HG03196 (cell line): Measurements from ENCODE around the gene MLANA.
A peak's percentile ranks its signal among the peaks of the same experiment; 100 is the strongest.
"Not testable (repeated sequence)": the region's sequence is repeated elsewhere in the genome, so short reads cannot be mapped to it uniquely, and the experiment has no call there.

Experiments
- ATAC-seq: cut with Tn5 transposase; IDR thresholded peaks from one replicate; pipeline ENCODE4 v1.9.1; 2021; ENCODE audit not compliant: unreplicated experiment

Gene MLANA

DNA sequence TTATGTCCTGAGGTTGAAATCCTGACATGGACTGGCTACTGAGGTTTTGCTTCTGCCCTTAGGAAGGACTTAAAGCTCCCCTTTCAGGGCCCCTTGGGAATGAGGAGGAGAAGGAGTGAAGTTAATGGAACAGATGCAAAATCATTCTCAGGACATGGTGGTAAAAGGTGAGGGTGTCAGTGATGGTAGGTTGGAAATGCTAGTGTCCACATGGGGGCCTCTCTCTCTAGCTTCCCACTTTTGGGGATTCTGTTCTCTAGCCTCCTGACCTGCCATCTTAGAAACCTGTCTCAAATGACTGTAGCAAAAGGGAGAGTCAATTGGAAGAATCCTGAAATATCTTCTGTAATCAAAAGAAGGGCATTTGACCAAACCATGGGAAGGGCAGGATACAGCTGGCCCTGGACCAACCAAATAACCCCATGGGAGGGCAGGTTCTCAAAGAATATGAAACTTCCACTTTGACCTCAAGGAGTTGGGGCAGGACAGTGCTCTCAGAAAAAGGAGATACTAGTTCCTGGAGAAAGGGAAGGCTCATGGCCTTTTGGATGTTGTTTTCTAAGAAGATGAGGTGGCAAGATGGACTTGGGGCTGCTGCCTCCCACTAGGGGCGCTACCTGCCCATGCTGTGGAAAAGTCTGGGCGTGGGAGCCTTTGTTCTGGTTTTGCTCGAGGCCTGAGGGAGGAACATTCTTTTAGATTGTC lies 21.2 kb upstream of the MLANA start:
- no peak for ATAC-seq

DNA sequence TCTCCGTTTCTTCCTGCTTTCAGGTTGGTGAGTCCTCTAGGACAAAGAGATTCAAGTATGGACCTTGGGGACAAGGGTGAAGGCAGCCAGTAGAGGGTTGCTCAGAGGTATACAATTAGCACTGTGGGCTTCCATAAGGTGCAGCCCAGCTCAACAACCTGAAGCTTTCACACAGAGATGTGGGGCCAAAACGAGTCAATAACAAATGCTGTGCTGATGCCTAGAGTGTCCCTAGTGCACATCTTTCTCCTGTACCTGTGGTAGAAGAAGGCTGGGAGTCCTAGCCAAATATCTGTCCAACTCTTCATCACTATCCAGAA lies 20.7 kb upstream of the MLANA start:
- ATAC-seq, result no peak

DNA sequence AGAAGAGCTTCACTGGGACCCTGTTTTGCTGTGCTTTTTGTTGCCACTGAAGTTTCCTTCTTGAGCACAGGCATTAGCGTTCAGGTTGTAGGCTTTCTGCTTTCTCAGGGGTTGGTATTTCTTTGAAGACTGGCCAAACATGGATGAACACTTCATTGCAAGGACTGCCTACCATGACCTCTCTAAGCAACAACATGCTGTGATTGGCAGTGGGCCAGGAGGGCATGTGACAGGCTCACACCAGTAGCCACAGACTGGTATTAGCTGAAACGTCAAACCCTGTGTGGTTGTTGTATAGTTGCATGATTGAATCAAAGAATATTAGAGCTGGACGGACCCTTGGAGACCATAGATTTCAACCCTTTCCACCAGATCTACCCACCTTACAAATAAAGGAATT lies 20.0 kb upstream of the MLANA start:
- no peak for ATAC-seq

DNA sequence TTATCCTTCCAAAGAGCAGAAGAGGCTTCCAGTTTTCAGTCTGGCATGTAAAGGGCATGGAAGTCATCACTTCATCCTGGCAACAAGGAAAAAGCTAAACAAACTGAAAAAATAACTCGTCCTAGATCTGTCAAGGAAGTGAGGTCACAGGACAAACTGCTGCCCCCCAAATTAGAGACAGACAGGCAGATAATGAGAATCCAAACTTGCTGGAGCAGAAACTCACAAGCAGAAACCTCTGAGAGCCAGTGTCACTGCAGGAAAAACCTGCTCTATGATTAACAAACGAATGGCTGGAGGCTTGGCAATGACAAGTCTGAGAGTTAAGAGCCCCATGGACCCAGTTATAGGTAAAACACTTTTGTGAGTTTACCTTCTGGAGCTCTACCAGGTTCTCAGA lies 18.9 kb upstream of the MLANA start:
- ATAC-seq, result no peak

DNA sequence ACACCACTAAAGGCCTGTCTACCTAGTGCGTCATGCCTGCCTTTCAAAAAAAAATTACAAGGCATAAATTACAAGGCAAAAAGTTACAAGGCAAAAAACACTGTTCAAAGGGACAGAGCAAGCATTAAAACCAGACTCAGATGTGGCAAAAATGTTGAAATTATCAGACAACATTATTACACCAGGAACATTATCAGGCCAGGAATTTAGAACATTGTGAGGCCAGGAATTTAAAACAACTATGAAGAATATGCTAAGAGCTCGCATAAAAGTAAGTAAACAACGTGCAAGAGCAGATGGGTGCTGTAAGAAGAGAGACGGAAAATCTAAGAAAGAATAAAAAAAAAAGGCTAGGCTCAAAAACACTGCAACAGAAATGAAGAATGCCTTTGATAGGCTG lies 18.2 kb upstream of the MLANA start:
- ATAC-seq, result no peak

DNA sequence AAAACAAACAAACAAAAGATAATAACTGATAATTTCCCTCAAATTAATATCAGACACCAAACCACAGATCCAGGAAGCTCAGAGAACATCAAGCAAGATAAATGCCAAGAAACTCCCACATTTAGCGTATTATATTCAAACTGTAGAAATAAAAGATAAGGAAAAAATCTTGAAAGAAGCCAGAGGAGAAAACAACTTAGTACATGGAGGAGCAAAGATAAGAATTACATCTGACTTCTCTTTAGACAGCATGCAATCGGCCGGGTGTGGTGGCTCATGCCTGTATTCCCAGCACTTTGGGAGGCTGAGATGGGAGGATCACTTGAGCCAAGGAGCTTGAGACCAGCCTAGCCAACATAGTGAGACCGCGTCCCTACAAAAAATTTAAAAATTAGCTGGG lies 17.2 kb upstream of the MLANA start:
- no peak for ATAC-seq

DNA sequence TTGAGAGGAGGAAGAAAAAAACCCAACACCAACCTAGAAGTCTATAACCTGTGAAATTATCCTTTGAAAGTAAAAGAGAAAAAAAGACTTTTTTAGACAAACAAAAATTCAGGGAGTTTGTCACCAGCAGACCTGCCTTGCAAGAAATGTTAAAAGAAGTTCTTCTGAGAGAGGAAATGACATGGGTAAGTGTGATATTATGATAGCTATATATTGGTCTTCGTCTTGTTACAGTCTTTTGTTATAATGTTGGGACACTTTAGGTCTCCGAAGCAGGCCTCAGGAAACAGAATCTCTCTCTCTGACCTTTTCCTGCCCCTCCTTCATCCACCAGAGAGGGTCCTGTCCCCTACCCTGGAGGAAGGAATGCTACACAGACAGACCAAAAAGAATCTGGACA lies 16.6 kb upstream of the MLANA start:
- no peak for ATAC-seq

DNA sequence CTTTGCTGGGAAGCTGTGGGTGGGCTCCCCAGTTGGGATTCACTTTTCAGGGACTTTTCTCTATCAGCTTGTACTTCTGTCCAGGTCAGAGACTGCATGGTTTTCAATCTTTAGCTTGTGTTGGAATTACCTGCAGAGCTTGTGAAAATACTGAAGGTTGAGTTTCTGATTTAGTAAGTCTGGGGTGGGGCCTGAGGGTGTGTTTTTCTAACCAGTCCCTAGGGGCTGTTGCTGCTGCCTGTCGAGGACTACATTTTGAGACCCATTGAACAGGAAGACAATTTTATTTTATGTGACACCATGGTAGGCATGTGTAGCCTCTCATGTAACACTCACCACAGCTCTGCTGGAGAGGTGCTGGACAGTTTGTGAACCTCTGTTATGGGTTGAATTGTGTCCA lies 14.7 kb upstream of the MLANA start:
- ATAC-seq, result no peak

DNA sequence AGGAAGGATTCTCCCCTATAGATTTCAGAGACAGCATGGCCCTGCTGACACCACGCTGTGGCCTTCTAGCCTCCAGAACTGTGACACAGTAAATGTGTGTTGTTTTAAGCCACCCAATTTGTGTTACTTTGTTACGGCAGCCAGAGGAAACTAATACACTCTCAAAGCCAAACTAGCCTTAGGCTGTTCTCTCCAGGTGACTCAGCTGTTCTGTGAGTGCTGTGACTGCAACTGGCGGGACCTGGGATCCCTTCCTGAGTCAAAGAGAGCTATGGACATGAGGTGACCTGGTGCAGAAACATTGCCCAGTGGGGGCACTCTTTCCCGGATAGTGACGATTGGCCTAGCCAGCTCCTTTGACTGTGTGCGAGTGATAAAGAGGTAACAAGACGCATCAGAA lies 14.0 kb upstream of the MLANA start:
- no peak for ATAC-seq

DNA sequence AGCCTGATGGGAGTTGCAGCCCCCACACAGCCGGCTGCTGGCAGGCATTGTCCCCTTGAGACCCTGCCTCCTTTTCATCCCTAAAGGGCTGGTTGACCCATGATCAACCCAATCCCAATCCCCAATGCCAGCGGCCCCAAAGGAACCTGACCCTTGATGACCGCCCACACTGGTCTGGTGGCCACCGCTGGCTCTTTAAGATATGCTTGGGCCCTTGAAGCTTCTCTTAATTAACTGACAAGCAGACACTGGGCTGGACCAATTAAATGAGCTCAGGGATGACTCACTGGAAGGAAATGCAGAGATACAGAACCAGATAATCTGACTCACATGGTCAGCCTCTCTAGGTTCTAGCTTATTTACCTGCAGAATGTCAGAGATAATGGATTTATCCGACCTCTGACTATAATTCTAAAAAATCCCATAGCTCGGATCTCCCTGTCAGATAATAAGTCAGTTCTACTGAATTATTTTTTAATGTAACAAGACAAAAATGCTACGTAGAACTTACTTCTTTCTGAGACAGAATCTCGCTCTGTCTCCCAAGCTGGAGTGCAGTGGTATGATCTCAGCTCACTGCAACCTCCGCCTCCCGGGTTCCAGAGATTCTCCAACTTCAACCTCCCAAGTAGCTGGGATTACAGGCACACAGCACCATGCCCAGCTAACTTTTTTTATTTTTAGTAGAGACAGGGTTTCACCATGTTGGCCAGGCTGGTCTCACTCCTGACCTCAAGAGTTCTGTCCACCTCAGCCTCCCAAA lies 11.1 kb upstream of the MLANA start:
- no peak for ATAC-seq

DNA sequence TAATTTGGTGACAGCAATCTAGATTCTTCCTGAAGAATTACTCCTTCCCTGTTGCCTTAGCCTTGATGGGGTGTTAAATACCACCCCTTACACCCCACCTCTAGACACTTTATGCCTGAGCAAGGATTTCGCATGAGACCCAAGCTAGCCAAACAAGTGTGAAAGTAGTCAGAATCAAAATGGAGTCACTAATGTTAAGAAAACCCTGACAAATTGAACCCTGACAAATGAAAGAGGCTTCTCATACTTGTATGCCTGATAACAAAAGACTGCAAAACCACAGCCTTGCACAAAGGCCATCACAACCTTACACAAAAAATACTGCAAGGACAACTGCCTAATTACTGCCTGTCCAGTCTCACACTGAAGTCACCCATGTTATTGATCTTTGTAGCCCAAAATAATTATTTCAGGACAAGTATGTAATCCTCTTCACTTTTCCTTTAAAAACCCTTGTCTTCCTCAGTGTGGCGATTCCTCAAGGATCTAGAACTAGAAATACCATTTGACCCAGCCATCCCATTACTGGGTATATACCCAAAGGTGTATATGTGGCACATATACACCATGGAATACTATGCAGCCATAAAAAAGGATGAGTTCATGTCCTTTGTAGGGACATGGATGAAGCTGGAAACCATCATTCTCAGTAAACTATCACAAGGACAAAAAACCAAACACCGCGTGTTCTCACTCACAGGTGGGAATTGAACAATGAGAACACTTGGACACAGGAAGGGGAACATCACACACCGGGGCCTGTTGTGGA lies 8.3 kb upstream of the MLANA start:
- ATAC-seq, result not testable (repeated sequence)

DNA sequence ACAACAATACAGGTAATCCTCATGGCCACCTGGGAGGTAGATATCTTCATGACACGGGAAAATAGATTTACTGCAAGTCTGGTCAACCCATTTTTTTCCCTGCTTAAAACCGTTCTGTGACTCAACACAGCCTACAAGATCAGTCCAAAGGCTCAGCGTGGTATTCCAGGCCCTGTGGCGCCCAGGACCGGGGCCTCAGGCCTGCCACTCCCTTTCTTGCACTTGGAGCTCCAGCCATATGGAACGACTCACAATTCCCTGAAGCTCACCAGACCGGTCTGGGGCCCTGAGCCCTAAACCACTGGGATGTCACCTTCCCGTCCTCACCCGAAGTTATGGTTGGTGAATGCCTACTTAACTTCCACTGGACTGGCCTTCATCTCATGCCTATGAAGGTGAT lies 6.5 kb upstream of the MLANA start:
- ATAC-seq, result no peak

DNA sequence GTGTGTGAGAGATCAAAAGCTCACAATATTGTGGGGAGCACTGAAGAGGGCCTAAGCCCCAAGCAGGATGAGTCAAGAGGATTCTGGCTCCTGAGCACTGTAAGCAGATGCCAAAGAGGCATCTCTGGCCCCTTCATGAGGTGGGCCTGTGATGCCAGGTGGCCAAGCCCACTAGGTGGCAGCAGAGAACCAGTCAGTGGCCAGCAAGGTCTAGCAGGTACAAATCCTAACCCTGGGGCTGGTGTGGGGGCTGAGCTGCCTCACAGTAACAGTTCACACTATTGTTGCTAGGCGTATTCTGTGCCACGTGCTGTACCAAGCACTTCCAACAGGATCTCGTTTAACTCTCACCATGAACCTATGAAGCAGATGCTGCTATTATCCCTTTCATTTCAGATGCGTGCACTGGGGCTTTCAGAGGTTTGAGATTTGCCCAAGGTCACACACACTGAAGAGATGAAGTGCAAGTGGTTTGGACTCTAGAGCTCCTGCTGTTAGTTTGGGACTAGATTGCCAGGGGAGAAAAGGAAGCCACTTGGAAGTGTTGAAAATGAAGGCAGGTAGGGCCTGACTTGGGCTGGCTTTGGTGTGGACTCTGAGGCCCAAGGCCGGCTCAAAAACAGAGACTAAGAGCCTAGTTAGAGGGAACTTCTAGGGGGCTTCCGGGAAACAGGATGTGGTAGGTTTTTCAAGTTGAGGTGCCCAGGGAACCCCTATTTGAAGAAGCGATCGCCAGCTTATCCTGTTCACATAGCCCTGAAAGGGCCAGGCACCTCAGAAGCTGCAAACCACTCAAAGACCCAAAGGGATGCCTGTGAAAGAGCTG lies 4.4 kb upstream of the MLANA start:
- peak; percentile 83 for ATAC-seq

DNA sequence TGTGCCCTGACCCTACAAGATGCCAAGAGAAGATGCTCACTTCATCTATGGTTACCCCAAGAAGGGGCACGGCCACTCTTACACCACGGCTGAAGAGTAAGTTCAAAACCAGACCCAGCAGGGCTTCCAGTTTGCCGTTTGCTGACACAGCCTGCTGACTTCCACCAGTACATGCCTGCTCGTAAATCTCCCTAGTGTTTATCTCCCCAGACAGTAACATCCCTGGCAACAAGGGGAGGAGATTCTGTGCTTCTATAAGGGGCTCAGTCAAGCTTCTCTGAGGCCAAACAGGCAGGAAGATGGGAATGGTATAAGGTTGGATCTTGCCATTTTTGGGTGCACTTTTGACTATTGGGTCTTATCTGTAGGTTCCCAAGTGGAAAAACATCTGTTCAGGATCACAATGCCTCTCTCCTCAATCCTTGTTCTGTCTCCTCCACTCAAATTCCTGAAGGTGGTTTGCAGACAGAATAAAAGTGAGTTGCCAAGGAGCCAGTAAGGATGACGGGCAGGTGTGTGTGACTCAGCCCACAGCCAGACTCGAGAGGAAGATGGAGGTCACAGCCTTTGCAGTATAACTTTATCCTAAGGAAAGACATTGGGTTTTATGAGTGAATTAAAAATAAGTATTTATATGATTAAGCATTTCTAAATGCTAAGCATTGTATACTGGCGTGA lies 1.9 kb downstream of the MLANA start:
- ATAC-seq, result no peak

DNA sequence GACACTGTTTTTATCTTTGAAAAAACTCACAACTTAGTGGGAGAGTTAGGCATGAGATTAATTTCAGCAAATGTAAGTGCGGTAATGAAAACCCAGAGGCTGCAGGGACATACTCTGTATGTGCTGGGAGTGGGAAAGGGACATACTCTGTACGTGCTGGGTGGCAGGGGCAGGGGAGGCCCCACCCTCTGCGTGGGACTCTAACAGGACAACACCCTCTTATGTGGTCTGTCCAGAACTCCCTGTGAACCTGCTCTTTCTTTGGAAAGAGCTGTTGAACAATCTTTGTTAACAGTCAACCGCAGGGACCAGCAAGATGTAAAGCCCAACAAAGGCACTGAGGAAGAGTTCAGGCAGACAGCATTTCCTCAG lies 2.4 kb downstream of the MLANA start:
- no peak for ATAC-seq

DNA sequence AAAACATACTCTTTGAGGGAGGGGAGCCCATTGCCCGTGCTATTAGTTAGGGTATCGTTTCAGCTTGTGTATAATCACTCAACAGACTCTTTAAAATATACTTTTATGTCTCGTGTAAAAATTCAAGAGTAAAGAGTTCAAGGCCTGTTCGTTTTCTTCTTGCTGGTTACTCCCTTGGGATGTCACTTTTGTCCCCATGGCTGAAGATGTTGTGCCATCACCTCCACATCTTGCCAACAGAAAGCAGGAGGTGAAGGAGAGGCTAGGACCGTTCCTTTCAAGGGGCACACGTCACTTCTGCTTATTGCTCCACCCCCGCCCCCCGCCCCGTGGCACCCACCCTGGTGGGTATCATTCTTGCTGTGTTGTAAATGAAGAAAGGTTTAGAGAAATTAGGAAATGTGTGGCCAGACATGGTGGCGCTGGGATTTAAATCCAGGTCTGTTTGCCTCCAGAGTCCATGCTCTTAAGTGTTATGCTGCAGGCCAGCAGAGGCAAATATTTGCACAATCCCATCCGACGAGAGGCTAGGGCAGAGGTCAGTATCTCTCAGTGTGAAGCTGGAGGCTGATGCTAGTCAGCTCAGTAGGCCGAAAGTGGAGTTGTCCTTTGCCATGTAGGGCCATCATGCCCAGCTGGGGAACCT lies 3.0 kb downstream of the MLANA start:
- ATAC-seq, result no peak

DNA sequence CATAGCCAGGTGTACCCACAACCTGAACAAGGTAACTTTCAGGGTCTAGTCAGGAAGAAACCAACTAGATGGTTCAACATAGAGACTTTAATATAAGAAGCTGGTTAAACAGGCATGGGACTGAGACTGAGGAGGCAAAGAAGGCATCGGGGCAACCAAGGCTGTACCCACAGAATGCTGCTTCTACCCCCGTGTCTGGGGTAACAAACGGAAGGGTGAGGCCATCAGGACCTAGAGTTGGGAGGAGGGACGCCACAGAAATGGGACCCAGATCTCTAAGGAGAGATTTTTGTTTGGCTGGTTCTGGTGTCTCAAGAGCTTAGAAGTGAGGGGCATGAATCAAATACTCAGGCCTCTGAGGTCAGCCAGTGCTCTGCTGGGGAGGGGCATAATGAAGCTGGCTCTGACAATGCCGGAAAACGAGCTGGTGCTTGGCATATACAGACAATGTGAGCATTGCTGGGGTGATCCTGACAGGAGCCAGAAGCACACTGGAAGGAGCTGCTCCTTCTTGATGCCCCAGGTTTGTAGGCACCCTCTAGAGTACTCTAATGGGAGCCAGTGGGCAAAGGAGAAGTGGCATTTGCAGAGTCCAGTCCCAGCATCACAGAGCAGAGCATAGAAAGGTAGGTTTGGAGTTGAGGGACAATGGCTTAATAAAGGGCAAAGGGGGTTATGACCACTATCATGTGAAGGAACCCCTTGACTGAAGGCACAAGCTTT lies 3.7 kb downstream of the MLANA start:
- ATAC-seq, result no peak

DNA sequence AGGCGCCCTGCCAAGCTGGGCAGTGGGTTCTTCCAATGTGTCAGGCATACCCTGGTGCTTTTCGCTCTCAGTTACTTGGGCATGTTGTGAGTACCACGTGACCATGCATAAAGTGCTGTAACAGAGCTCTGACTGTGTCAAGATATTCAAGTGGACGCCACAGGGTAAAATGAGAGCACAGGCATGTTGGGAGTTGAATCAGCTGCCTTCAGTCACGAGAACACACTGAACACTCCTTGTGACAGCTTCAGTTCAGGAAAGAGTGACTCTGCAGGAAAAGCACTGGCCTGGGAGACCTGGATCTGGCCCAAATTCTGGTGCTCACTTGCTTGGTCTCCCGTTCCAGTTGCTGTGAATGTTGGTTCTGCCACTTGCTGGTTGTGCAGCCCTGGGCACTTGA lies 5.1 kb downstream of the MLANA start:
- ATAC-seq, result no peak

DNA sequence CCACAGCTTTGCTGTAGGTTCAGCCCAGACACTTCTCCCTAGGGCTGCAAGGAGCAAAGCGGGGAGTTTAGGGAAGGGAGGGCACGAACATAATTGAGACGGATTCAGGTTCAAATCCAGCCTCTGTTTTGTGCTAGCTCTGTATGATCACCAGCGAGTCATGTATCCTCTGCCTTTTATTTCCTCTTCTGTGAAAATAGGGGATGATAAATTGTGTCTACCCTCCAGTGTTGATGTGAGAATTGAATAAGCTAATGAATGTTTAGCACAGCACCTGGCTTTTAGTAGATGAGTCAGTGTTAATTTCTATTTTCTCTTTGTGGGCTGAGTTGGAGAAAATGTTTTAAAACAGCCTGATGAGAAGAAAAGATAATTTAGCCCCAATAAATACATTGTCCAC lies 6.2 kb downstream of the MLANA start:
- ATAC-seq, result no peak

DNA sequence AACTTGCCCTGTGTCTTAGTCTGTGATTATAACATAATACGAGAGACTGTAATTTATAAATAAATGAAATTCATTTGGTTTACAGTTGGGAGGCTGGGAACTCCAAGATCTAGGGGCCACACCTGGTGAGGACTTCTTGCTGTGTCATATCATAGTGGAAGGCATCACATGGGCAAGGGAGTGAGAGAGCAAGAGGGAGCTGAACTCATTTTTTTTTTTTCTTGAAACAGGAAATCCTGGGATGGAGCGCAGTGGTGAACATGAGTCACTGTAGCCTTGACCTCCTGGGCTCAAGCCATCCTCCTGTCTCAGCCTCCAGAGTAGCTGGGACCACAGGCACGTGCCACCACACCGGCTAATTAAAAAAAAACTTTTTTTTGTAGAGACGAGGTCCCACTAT lies 7.2 kb downstream of the MLANA start:
- ATAC-seq, result no peak
